K562 (cell line): ENCODE results near the gene MINAR1. TPM values are rescaled to one million over a fixed set of nuclear protein-coding genes. Genes with fewer than 3 reads are reported as not detected.

ENCODE experiments used
- ATAC-seq: fragments of 200-7000 bp; cut with Tn5 transposase; 3 replicates; pipeline ENCODE4 v1.9.1; 2020; ENCODE audit warnings: moderate library complexity
- BruUV-seq: library from RNA; stranded (reverse); fragments of 400-500 nt; replicated peaks from 2 replicates; lab custom pipeline; 2021; lab: Mats Ljungman, UMichigan
- CTCF ChIA-PET: fragments of 300-600 bp; formaldehyde crosslinking; extraction: SDS; loops from one replicate; lab custom pipeline; 2021; ENCODE audit warnings: low intra/inter-chr PET ratio; lab: Yijun Ruan, JAX
- POLR2A ChIA-PET: fragments of 300-600, 350-650 bp; sonication (Branson Sonifier 250); formaldehyde crosslinking; extraction: SDS; loops from one replicate; lab custom pipeline; 2021; ENCODE audit warnings: antibody characterized with exemption, inconsistent platforms; lab: Yijun Ruan, JAX
- DNase-seq, 4 experiments: peaks; one replicate each; pipeline versions ENCODE4 v3.0.0 to v3.0.0-alpha.2; 2011 to 2018; ENCODE audit warnings: low spot score in 3 of 4, mixed read lengths in 3 of 4; ENCODE audit errors: extremely low read depth in 1 of 4
- FAIRE-seq: peaks from 2 replicates; lab custom pipeline; 2011; peaks lifted over from hg19 to GRCh38; lab: Jason Lieb, UNC
- H2AFZ ChIP-seq: 2 replicates; pipeline ENCODE4 v1.6.0; 2011; ENCODE audit warnings: low read depth, low read length, control low read depth, inconsistent platforms
- H3K27ac ChIP-seq: fragments of 200-600 bp; 3 replicates; pipeline ENCODE4 v1.8.0; 2011; ENCODE audit warnings: low read depth, mild to moderate bottlenecking, control low read depth, inconsistent platforms, low read length, moderate library complexity, mixed read lengths; ENCODE audit errors: extremely low read depth
- H3K27me3 ChIP-seq, 2 experiments: fragments of 300-600 bp in 1 of 2; 2 replicates in 1 of 2; 3 replicates in 1 of 2; pipeline versions ENCODE4 v1.6.0 to v1.8.0; 2011; ENCODE audit warnings: inconsistent platforms in 2 of 2, low read length in 2 of 2, mild to moderate bottlenecking in 1 of 2, mixed read lengths in 1 of 2, moderate library complexity in 1 of 2; ENCODE audit not compliant: control insufficient read depth in 2 of 2, insufficient read depth in 2 of 2
- H3K36me3 ChIP-seq: fragments of 300-600 bp; 3 replicates; pipeline ENCODE4 v1.8.0; 2011; ENCODE audit warnings: mild to moderate bottlenecking, low read length, inconsistent platforms; ENCODE audit not compliant: control insufficient read depth, insufficient read depth
- H3K4me1 ChIP-seq, 2 experiments: fragments of 200-600 bp in 1 of 2; replicated peaks in 1 of 2; 2 replicates in 1 of 2; 3 replicates in 1 of 2; pipeline versions ENCODE4 v1.5.1 to v1.8.0; 2011; ENCODE audit warnings: inconsistent platforms in 2 of 2, low read length in 2 of 2, mild to moderate bottlenecking in 1 of 2, mixed read lengths in 1 of 2, moderate library complexity in 1 of 2; ENCODE audit not compliant: control insufficient read depth in 2 of 2, insufficient read depth in 2 of 2
- H3K4me2 ChIP-seq: 2 replicates; pipeline ENCODE4 v1.6.1; 2011; ENCODE audit warnings: low read length, control low read depth, inconsistent platforms, mixed read lengths; ENCODE audit not compliant: insufficient read depth
- H3K4me3 ChIP-seq: fragments of 200-600 bp; sonication (generic), shearing (Covaris generic); 2 replicates; pipeline ENCODE4 v1.5.1; 2016; ENCODE audit warnings: control low read depth, inconsistent platforms
- H3K79me2 ChIP-seq: fragments of 200-600 bp; 3 replicates; pipeline ENCODE4 v1.8.0; 2011; ENCODE audit warnings: low read length, inconsistent platforms; ENCODE audit not compliant: control insufficient read depth, insufficient read depth
- H3K9ac ChIP-seq, 2 experiments: 2 replicates each; pipeline versions ENCODE4 v1.6.0 to v1.6.1; 2011; ENCODE audit warnings: low read depth in 2 of 2, low read length in 2 of 2, control low read depth in 1 of 2, inconsistent platforms in 1 of 2, mild to moderate bottlenecking in 1 of 2, mixed read lengths in 1 of 2; ENCODE audit not compliant: insufficient read depth in 1 of 2
- H3K9me1 ChIP-seq: one replicate; pipeline ENCODE4 v1.6.0; 2011; ENCODE audit warnings: inconsistent platforms, mild to moderate bottlenecking, low read length, moderate library complexity; ENCODE audit not compliant: control insufficient read depth, insufficient read depth
- H3K9me3 ChIP-seq: replicated peaks from 2 replicates; pipeline ENCODE4 v1.5.1; 2011; ENCODE audit warnings: low read depth, low read length, inconsistent platforms; ENCODE audit not compliant: control insufficient read depth, insufficient read depth
- H4K20me1 ChIP-seq: replicated peaks from 2 replicates; pipeline ENCODE4 v1.6.1; 2011; ENCODE audit warnings: low read length, inconsistent platforms, mixed read lengths; ENCODE audit not compliant: control insufficient read depth, insufficient read depth
- CEBPG ChIP-seq, 3 experiments: fragments of 200-800 bp in 1 of 3; sonication (Bioruptor generic) in 1 of 3; sonication (generic) in 1 of 3; formaldehyde crosslinking in 1 of 3; IDR thresholded peaks in 2 of 3; conservative IDR thresholded peaks in 1 of 3; 2 replicates each; pipeline versions ENCODE4 v1.6.1 to v1.8.0; 2016 to 2022; ENCODE audit warnings: missing compliant biosample characterization in 2 of 3, missing genetic modification characterization in 2 of 3, mild to moderate bottlenecking in 1 of 3, missing genetic modification reagents in 1 of 3
- CEBPZ ChIP-seq: fragments of 150-350 bp; IDR thresholded peaks from 2 replicates; pipeline ENCODE4 v1.6.1; 2014; ENCODE audit warnings: low read depth, mild to moderate bottlenecking, low read length, borderline replicate concordance
- CHD2 ChIP-seq: IDR thresholded peaks from 2 replicates; pipeline ENCODE4 v1.6.1; 2011; ENCODE audit warnings: low read depth, low read length
- DMBX1 ChIP-seq: fragments of 250-450 bp; sonication (Bioruptor Pico); IDR thresholded peaks from 2 replicates; pipeline ENCODE4 v1.8.0; 2022; ENCODE audit warnings: inconsistent platforms, mild to moderate bottlenecking, moderate library complexity, borderline replicate concordance
- DPF2 ChIP-seq: fragments of 450-650 bp; IDR thresholded peaks from 2 replicates; pipeline ENCODE4 v1.6.1; 2016
- HSF4 ChIP-seq: fragments of 250-450 bp; sonication (Bioruptor Pico); IDR thresholded peaks from 2 replicates; pipeline ENCODE4 v2.1.2; 2022; ENCODE audit warnings: mild to moderate bottlenecking, moderate library complexity, borderline replicate concordance
- NUFIP1 ChIP-seq: fragments of 450-650 bp; IDR thresholded peaks from 2 replicates; pipeline ENCODE4 v1.6.1; 2018; ENCODE audit not compliant: partially characterized antibody
- ZNF121 ChIP-seq: sonication (generic); formaldehyde crosslinking; conservative IDR thresholded peaks from 2 replicates; pipeline ENCODE4 v1.8.0; 2022; ENCODE audit warnings: missing genetic modification reagents
- ZNF140 ChIP-seq: fragments of 250-450 bp; sonication (Bioruptor Pico); IDR thresholded peaks from 2 replicates; pipeline ENCODE4 v1.8.0; 2021; ENCODE audit warnings: moderate library complexity, mild to moderate bottlenecking, inconsistent platforms
- WGBS: fragments of 100-300 bp; shearing (Covaris generic); methylation state at CpG from one replicate; pipeline ENCODE4 v1.1.6; 2016; ENCODE audit warnings: low coverage, mixed read lengths; ENCODE audit not compliant: insufficient coverage; ENCODE audit errors: missing lambda C conversion rate; 5-methylcytosine and 5-hydroxymethylcytosine counted together
- in situ Hi-C: fragments of 300-500 bp; cut with MboI; formaldehyde crosslinking; loops from 4 replicates; pipeline ENCODE4 v1.15.0; 2018; ENCODE audit warnings: inconsistent platforms, mixed read lengths
- intact Hi-C: fragments of 100-400 bp; cut with micrococcal nuclease; formaldehyde crosslinking; loops from 2 replicates; pipeline ENCODE4 v1.14.2; 2022
- polyA plus RNA-seq, 8 experiments: library from polyadenylated mRNA; depleted of rRNA in 4 of 8; stranded (reverse) in 5 of 8; unstranded in 3 of 8; fragments of >200 nt; fragmentation: Nextera tagmentation in 2 of 8; fragmentation: Illumina TruSeq in 1 of 8; extraction: Ambion mirVana in 2 of 8; extraction: Trizol in 1 of 8; gene quantifications; 2 replicates each; pipeline versions ENCODE4 v1.2.1 to v1.2.3, GENCODE V29; 2011 to 2014; ENCODE audit warnings: inconsistent platforms in 1 of 8, missing spikeins in 1 of 8
- total RNA-seq, 7 experiments: library from RNA; depleted of rRNA in 6 of 7; stranded (reverse); fragments of >200 nt in 6 of 7; fragmentation: Illumina TruSeq in 2 of 7; extraction: Trizol in 2 of 7; gene quantifications; 2 replicates each; pipeline versions ENCODE4 v1.2.1 to v1.2.3, GENCODE V29; 2011 to 2021; ENCODE audit warnings: low replicate concordance in 1 of 7

MINAR1 gene
- total and polyA plus RNA-seq, 9 of the 15 experiments (the other 6 are each of a cell fraction or from before 2014, with no cell fraction given) = 0.21 to 1.2 (median 0.52) TPM

GRCh38 chr15:79466488-79466887 is 34.4 kb downstream of the MINAR1 start:
- Histone ChIP-seq H4K20me1 (no peaks in the 10 kb centered on the region), H3K9ac (no peak overlapping the region), H3K27me3 (peaks cover 5 to 14% of the 10 kb centered on the region in 2 experiments), H3K4me1 (no peaks in the 10 kb centered on the region), H3K36me3 (no peaks in the 10 kb centered on the region), H3K9me3 (no peaks in the 10 kb centered on the region), H3K79me2 (no peaks in the 10 kb centered on the region), H3K4me3 (no peak overlapping the region), H3K4me2 (no peak overlapping the region), H2AFZ (no peak overlapping the region), H3K9me1 (no peaks in the 10 kb centered on the region), H3K27ac (no peak overlapping the region)
- ChIA-PET POLR2A (interaction anchor here (1.2 kb wide), 1 partner anchor 18 kb away, joined by 3 read pairs; no protein-coding TSS in a partner anchor), CTCF (no interaction called here)
- WGBS = 0% methylated on average over 3 of the region's 3 CpGs
- in situ Hi-C loops = no loop called here
- intact Hi-C loops = no loop called here
- ATAC-seq = no peak
- DNase-seq = no peak
- FAIRE-seq = no peak
- no TSS peak for BruUV-seq
- TF ChIP-seq DMBX1 (CRISPR knock-in tag) = no peak
- no peak for TF ChIP-seq HSF4 (CRISPR knock-in tag)
- TF ChIP-seq CHD2 = no peak
- TF ChIP-seq DPF2 = no peak

GRCh38 chr15:79467865-79468586 is 35.9 kb downstream of the MINAR1 start:
- no peaks in the 10 kb centered on the region for H3K9me1 ChIP-seq
- no peaks in the 10 kb centered on the region for H3K36me3 ChIP-seq
- no peaks in the 10 kb centered on the region for H4K20me1 ChIP-seq
- no peaks in the 10 kb centered on the region for H3K79me2 ChIP-seq
- no peak for ATAC-seq
- DNase-seq = no peak
- no peaks in the 10 kb centered on the region for H3K4me1 ChIP-seq
- no TSS peak for BruUV-seq
- in situ Hi-C loops (no loop called here), intact Hi-C loops (no loop called here)
- H3K27me3 ChIP-seq = peaks cover 3 to 11% of the 10 kb centered on the region in 2 experiments
- H3K4me2 ChIP-seq = no peak overlapping the region
- ChIA-PET CTCF (no interaction called here), POLR2A (no interaction called here)
- 0 out of 2 replicates have a peak overlapping the region, but pooled peaks have one; percentile 42 for H2AFZ ChIP-seq
- no peak overlapping the region for H3K27ac ChIP-seq
- 3% methylated on average over 17 of the region's 17 CpGs for WGBS
- no peak overlapping the region for H3K4me3 ChIP-seq
- H3K9ac ChIP-seq = no peak overlapping the region
- no peaks in the 10 kb centered on the region for H3K9me3 ChIP-seq
- FAIRE-seq = no peak
- TF ChIP-seq CEBPZ (no peak), ZNF121 (CRISPR knock-in tag) (no peak), CEBPG (CRISPR knock-in tag; IDR thresholded peaks at IDR 0.05) (no peak), CEBPG (tag; conservative IDR thresholded peaks at IDR 0.05 in 1 of 2, IDR thresholded peaks at IDR 0.05 in 1 of 2) (peak; percentile 19 to 64; a peak in 2 of 4 replicates), ZNF140 (CRISPR knock-in tag) (no peak), NUFIP1 (no peak)
